Measurements from ENCODE around the gene DNAJC5. TPM values are rescaled to one million over a fixed set of nuclear protein-coding genes. Genes with fewer than 3 reads are reported as not detected.
"Not testable (repeated sequence)": the region's sequence is repeated elsewhere in the genome, so short reads cannot be mapped to it uniquely, and the experiment has no call there.

DNAJC5 gene
- total and polyA plus RNA-seq, 2 donors (not counting 1 experiment from before 2014, with no cell fraction given), result 12.2 to 33.3 TPM

GRCh38 chr20:63868264-63868663 is 26.7 kb upstream of the DNAJC5 start:
- Mint-ChIP-seq H3K9me3 (ENCODE audit: insufficient read depth) (no peaks in the 10 kb centered on the region), H3K4me1 (peaks cover 20% of the 10 kb centered on the region), H3K27ac (no peak overlapping the region), H3K4me3 (peak overlapping the region; percentile 34), H3K27me3 (no peaks in the 10 kb centered on the region)
- no peak overlapping the region for H3K4me2 ChIP-seq (replicated peaks; ENCODE audit: low read depth, low read length, poor library complexity, severe bottlenecking)
- H4K20me1 ChIP-seq (ENCODE audit: control insufficient read depth, insufficient read depth, low read length, poor library complexity, severe bottlenecking), result peaks cover 23% of the 10 kb centered on the region
- ATAC-seq (ENCODE audit: low read depth) (no peak), DNase-seq (no peak)
- no peak overlapping the region for H3K27ac ChIP-seq (ENCODE audit: low read length in 2 of 2)
- peaks cover 62% of the 10 kb centered on the region for H3K79me2 ChIP-seq (ENCODE audit: control insufficient read depth, insufficient read depth, low read length)
- H3K9me3 ChIP-seq (ENCODE audit: control extremely low read depth in 1 of 3, control insufficient read depth in 2 of 3, insufficient read depth in 1 of 3, low read length in 2 of 3), result no peaks in the 10 kb centered on the region
- no peak overlapping the region for H2AFZ ChIP-seq (ENCODE audit: insufficient read depth, low read depth, low read length, poor library complexity, severe bottlenecking)
- WGBS (ENCODE audit: insufficient coverage), result 100% methylated on average over 4 of the region's 5 CpGs
- peaks cover 1 to 32% of the 10 kb centered on the region in 2 experiments for H3K36me3 ChIP-seq (replicated peaks in 1 of 2; ENCODE audit: control extremely low read depth in 1 of 2, control insufficient read depth in 1 of 2, extremely low read depth in 1 of 2, insufficient read depth in 2 of 2, low read length in 1 of 2)
- H3K4me3 ChIP-seq (ENCODE audit: control extremely low read depth in 1 of 5, extremely low read depth in 1 of 5, insufficient read depth in 1 of 5, low read depth in 2 of 5, low read length in 4 of 5), result no peak overlapping the region
- ChIA-PET CTCF (no interaction called here), POLR2A (no interaction called here)
- H3K4me1 ChIP-seq (ENCODE audit: control insufficient read depth in 2 of 2, insufficient read depth in 2 of 2, low read length in 2 of 2), result peaks cover 15 to 16% of the 10 kb centered on the region in 2 donors
- no peak for TF ChIP-seq CTCF (IDR thresholded peaks at IDR 0.05)
- no peak for TF ChIP-seq EZH2 (IDR thresholded peaks at IDR 0.05; ENCODE audit: borderline replicate concordance, insufficient read depth, low read depth, low read length, poor library complexity, severe bottlenecking)
- no peaks in the 10 kb centered on the region for H3K27me3 ChIP-seq (replicated peaks in 1 of 4; ENCODE audit: control extremely low read depth in 1 of 4, control insufficient read depth in 3 of 4, insufficient read depth in 4 of 4, low read length in 3 of 4)
- intact Hi-C loops (cut with micrococcal nuclease), result no loop called here
- no peak overlapping the region for H3K9ac ChIP-seq (ENCODE audit: low read length)

GRCh38 chr20:63873477-63873971 is 21.4 kb upstream of the DNAJC5 start:
- Mint-ChIP-seq H3K9me3 (ENCODE audit: insufficient read depth) (no peaks in the 10 kb centered on the region), H3K4me3 (no peak overlapping the region), H3K4me1 (no peaks in the 10 kb centered on the region), H3K27me3 (no peaks in the 10 kb centered on the region), H3K27ac (no peak overlapping the region)
- WGBS (ENCODE audit: insufficient coverage), result 94% methylated on average over 14 of the region's 14 CpGs
- ATAC-seq (ENCODE audit: low read depth), result no peak
- no peaks in the 10 kb centered on the region for H3K27me3 ChIP-seq (replicated peaks in 1 of 4; ENCODE audit: control extremely low read depth in 1 of 4, control insufficient read depth in 3 of 4, insufficient read depth in 4 of 4, low read length in 3 of 4)
- H3K9me3 ChIP-seq (ENCODE audit: control extremely low read depth in 1 of 3, control insufficient read depth in 2 of 3, insufficient read depth in 1 of 3, low read length in 2 of 3), result no peaks in the 10 kb centered on the region
- TF ChIP-seq EZH2 (IDR thresholded peaks at IDR 0.05; ENCODE audit: borderline replicate concordance, insufficient read depth, low read depth, low read length, poor library complexity, severe bottlenecking) (no peak), CTCF (IDR thresholded peaks at IDR 0.05) (no peak)
- no peak overlapping the region for H3K4me2 ChIP-seq (replicated peaks; ENCODE audit: low read depth, low read length, poor library complexity, severe bottlenecking)
- H3K4me3 ChIP-seq (ENCODE audit: control extremely low read depth in 1 of 5, extremely low read depth in 1 of 5, insufficient read depth in 1 of 5, low read depth in 2 of 5, low read length in 4 of 5), result no peak overlapping the region
- H3K4me1 ChIP-seq (ENCODE audit: control insufficient read depth in 2 of 2, insufficient read depth in 2 of 2, low read length in 2 of 2), result no peaks in the 10 kb centered on the region
- POLR2A ChIA-PET, result no interaction called here
- H3K79me2 ChIP-seq (ENCODE audit: control insufficient read depth, insufficient read depth, low read length), result peaks cover 64% of the 10 kb centered on the region
- intact Hi-C loops (cut with micrococcal nuclease), result no loop called here
- no peak for DNase-seq
- H3K9ac ChIP-seq (ENCODE audit: low read length), result no peak overlapping the region
- peaks cover 36% of the 10 kb centered on the region for H4K20me1 ChIP-seq (ENCODE audit: control insufficient read depth, insufficient read depth, low read length, poor library complexity, severe bottlenecking)
- H3K36me3 ChIP-seq (replicated peaks in 1 of 2; ENCODE audit: control extremely low read depth in 1 of 2, control insufficient read depth in 1 of 2, extremely low read depth in 1 of 2, insufficient read depth in 2 of 2, low read length in 1 of 2), result peaks cover 3 to 70% of the 10 kb centered on the region in 2 experiments
- H3K27ac ChIP-seq (ENCODE audit: low read length in 2 of 2), result no peak overlapping the region
- CTCF ChIA-PET, result no interaction called here
- no peak overlapping the region for H2AFZ ChIP-seq (ENCODE audit: insufficient read depth, low read depth, low read length, poor library complexity, severe bottlenecking)

GRCh38 chr20:63874241-63874640 is 20.7 kb upstream of the DNAJC5 start:
- ATAC-seq (ENCODE audit: low read depth); H3K4me3 ChIP-seq (ENCODE audit: control extremely low read depth in 1 of 5, extremely low read depth in 1 of 5, insufficient read depth in 1 of 5, low read depth in 2 of 5, low read length in 4 of 5); H3K27ac ChIP-seq (ENCODE audit: low read length in 2 of 2); H3K27me3 Mint-ChIP-seq; intact Hi-C loops (cut with micrococcal nuclease); H3K4me2 ChIP-seq (replicated peaks; ENCODE audit: low read depth, low read length, poor library complexity, severe bottlenecking); H3K9me3 ChIP-seq (ENCODE audit: control extremely low read depth in 1 of 3, control insufficient read depth in 2 of 3, insufficient read depth in 1 of 3, low read length in 2 of 3); H3K27ac Mint-ChIP-seq; H3K4me1 Mint-ChIP-seq; DNase-seq; CTCF ChIA-PET; H2AFZ ChIP-seq (ENCODE audit: insufficient read depth, low read depth, low read length, poor library complexity, severe bottlenecking); POLR2A ChIA-PET; H3K27me3 ChIP-seq (replicated peaks in 1 of 4; ENCODE audit: control extremely low read depth in 1 of 4, control insufficient read depth in 3 of 4, insufficient read depth in 4 of 4, low read length in 3 of 4); H3K9ac ChIP-seq (ENCODE audit: low read length); H3K9me3 Mint-ChIP-seq (ENCODE audit: insufficient read depth); H3K4me3 Mint-ChIP-seq; H3K4me1 ChIP-seq (ENCODE audit: control insufficient read depth in 2 of 2, insufficient read depth in 2 of 2, low read length in 2 of 2): not testable (repeated sequence)
- Histone ChIP-seq H3K79me2 (ENCODE audit: control insufficient read depth, insufficient read depth, low read length) (peaks cover 58% of the 10 kb centered on the region), H3K36me3 (replicated peaks in 1 of 2; ENCODE audit: control extremely low read depth in 1 of 2, control insufficient read depth in 1 of 2, extremely low read depth in 1 of 2, insufficient read depth in 2 of 2, low read length in 1 of 2) (peaks cover 3 to 67% of the 10 kb centered on the region in 2 experiments), H4K20me1 (ENCODE audit: control insufficient read depth, insufficient read depth, low read length, poor library complexity, severe bottlenecking) (peaks cover 37% of the 10 kb centered on the region)
- 96% methylated on average over 5 of the region's 7 CpGs for WGBS (ENCODE audit: insufficient coverage)

Data from B cell (primary cell).